Hematopoietic multipotent progenitor cell treated with erythropoietin and hydrocortisone succinate and interleukin-3 and kit ligand, for 8 days (in vitro differentiated cells): ENCODE data around the gene EID2B.
A peak's percentile ranks its signal among the peaks of the same experiment; 100 is the strongest.

Experiments used
- DNase-seq: peaks from one replicate; pipeline ENCODE4 v3.0.0-alpha.2; 2015

The EID2B gene

DNA sequence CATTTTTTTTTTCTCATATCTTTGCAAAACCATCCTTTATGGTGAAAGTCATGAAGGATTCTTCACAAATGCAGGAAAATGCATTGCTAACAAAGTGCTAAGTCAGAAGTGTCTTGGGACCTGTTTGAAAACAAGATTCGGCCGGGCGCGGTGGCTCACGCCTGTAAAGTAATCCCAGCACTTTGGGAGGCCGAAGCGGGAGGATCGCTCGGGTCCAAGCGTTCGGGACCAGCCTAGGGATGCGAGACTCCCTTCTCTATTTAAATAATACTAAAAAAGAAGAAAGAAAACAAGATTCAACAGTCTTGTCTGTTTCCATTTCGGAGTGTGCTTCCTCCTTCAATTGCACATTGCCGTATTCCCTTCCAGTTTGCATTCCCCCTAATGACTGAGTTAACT lies 819 bp downstream of the EID2B start:
- DNase-seq = no peak

DNA sequence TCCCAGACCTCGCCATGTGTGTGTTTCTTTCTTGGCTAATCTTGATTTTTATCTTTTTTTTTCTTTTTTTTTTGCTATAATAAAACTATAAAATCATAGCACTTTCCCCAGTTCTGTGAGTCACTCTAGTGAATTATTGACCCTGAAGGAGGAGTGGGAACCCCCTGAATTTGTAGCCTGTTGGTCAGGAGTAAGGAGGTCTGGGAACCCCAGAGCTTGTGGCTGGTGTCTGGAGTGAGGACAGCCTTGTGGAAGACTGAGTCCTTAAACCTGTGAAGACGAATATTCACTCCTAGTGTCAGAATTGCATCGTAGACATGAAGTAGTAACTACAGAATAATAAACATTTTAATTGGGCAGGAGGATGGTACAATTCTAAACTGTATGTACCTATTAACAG lies 7.4 kb downstream of the EID2B start:
- no peak for DNase-seq

DNA sequence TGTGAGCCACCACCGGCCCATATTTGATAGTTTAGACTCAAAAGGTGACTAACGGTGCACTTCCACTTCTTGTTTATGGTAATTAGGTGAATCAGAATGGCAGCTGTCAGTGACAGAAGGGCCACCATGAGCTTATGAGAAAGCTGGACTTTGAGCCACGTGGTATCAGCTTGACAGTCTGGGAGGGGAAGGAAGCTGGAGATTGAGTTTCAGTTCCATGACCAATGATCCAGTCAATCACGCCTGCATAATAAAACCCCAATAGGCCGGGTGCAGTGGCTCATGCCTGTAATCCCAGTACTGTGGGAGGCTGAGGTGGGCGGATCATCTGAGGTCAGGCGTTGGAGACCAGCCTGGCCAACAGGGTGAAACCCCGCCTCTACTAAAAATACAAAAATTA lies 8.2 kb downstream of the EID2B start:
- no peak for DNase-seq

DNA sequence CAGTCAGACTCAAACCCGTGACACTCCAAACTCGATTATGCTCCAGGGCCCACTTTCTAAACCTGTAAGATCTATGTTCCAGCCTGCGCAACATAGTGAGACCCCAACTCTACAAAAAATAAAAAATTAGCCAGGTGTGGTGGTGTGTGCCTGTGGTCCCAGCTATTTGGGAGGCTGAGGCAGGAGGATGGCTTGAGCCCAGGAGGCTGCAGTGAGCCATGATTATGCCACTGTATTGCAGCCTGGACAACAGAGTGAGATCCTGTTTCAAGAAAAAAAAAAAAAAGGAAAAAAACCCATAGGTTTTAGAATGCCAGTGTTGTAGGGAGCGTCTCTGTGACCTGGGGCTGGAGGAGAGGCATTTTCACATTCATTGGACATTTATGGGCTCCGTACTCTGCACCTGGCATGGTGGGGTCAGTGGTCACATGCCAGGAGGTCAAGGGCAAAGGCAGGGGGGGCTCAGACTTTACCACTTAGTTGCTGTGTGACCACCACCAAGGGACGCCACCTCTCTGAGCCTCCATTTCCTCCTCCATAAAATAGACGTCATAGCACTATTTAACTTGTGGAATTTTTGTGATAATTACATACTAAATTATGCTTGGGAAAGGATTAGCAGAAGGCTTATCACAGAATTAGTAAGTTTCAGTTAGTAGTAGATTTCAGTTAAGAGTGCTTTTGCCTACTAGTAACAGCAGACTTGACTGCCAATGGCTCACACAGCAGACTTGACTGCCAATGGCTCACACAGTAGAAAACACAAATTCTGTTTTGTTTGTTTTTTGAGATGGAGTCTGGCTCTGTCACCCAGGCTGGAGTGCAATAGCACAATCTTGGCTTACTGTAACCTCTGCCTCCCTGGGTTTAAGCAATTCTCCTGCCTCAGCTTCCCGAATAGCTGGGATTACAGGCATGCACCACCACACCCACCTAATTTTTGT lies 11.8 kb downstream of the EID2B start:
- DNase-seq = no peak

DNA sequence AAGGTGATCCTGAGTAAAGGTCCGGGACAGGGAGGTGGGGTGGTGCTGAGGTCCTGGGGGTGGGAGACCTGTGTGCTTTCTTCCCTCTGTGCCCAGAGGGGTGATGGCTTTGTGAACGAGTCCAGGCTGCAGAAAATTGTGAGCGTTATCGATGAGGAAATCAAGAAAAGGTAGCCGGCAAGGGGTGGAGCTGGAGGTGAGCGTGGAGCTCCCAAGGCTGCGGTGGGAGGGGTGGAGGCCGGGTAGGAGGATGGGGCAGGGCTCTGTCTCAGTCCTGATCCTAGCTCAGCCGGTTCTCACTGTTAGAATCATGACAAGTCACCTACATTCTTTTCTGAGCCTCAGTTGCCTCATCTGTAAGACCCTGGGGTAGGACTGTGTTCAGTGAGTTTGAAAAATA lies 13.7 kb downstream of the EID2B start:
- DNase-seq = no peak

DNA sequence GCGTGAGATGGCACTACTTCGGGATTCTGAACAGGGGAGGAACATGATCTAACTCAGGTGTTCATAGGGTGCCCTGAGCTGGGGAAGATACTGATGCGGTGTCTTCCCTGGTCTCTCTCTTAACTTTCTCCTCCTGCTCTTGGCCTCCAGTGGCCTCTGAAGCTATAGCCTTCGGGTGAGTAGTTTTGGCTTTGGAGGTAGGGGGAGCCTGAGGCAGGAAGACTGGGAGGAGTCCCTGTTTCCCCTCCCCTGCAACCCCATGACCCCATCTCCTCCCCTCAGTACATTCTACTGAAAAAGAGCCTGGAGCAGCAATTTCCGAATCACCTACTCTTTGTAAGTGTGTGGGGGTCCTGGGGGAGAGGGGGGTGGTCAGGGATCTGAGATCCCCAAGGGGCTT lies 14.2 kb downstream of the EID2B start:
- no peak for DNase-seq

DNA sequence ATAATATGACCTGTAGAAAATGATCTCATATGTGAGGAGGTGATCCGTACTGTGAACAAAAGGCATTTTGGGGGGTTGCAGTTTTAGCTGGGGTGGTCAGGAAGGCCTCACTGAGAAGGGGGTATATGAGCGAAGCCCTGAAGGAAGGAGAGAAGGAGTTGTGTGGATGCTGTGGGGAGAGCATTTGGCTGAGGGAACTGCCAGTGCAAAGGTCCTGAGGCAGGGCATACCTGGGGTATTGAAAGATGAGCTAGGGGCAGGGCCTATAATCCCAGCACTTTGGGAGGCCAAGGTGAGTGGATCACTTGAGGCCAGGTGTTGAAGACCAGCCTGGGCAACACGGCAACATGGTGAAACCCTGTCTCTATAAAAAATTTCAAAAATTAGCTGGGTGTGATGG lies 15.2 kb downstream of the EID2B start:
- DNase-seq = no peak

DNA sequence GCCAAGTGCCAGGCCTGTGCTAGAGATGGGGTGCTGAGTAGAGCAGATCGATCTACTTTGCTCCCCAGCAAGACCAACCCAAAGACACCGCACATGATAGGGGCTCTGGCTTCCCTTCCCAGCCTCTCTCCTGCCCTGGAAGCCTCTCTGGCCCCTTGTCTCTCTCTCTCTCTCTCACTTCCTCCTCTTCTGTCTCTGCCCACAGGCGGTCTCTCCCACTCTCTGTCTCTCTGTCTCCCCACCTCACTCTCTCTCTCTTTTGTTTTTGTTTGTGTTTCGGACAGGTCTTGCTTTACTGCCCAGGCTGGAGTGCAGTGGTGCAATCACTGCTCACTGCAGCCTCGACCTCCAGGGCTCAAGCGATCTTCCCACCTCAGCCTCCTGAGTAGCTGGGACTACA lies 16.4 kb downstream of the EID2B start:
- no peak for DNase-seq

DNA sequence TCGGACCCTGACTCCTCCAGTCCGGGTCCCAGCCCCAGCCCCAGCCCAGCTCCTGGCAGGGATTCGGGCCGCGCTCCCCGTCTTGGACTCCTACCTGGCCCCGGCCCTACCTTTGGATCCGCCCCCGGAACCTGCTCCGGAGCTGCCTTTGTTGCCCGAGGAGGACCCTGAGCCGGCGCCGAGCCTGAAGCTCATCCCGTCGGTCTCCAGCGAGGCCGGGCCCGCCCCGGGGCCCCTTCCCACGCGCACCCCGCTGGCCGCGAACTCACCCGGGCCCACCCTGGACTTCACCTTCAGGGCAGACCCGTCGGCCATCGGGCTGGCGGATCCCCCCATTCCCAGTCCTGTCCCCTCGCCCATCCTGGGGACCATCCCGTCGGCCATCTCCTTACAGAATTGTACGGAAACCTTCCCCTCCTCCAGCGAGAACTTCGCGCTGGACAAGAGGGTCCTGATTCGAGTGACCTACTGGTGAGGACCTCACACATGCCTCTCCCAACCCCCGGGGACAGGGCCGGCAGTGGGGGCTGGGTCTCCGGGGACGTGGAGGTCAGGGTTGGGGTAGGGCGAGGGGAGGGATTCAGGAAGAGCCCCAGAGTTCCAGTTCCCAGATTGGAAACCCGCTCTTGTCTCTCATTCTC lies 17.0 kb downstream of the EID2B start:
- DNase-seq = no peak

DNA sequence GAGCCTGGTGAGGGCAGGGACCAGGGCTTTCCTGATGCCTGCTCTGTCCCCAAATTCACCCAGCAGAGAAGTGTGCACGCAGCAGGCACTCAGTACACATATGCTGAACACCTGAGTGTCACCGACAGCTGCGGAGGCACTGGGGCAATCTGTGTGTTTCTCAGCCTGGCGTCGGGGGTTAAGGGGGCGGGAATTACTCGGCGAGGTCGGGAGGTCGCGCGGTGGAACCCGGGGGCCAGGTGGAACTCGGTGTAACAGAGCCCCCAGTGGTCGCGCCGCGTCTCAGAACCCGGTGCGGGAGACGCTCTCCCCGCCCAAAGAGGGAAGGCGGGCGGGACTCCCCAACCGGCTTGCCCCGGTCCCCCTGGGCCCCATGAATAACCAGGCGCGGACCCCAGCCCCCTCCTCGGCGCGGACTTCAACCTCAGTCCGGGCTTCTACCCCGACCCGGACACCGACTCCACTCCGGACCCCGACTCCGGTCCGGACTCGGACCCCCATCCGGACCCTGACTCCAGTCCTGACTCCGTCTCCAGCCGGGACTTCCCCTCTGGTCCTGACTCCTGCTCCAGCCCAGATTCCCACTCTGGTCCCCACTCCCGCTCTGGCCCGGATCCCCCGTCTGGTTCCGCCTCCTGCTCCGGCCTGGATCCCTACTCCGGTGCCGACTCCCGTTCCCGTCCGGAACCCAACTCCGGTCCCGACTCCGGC lies 17.7 kb downstream of the EID2B start, which contains the start of gene SELENOV:
SELENOV (plus strand) TSS at position 300 of the 711 bp plus-strand sequence; CDS start at position 374, 74 bp downstream.
- no peak for DNase-seq

DNA sequence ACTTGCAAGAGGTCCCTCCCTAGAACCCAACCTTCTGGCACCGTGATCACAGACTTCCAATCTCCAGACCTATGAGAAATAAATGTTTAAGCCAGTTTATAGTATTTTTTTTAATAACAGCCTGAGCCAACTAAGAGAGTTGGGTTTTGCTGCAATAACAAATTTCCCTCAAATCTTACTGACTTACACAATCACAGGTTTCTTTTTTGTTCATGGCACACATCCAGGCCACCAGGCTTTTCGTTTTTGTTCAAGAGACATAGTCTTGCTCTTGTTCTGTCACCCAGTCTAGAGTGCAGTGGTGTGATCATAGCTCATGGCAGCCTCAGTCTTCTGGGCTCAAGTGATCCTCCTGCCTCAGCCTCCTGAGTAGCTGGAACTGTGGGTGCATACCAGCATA lies 19.7 kb downstream of the EID2B start:
- DNase-seq = no peak

DNA sequence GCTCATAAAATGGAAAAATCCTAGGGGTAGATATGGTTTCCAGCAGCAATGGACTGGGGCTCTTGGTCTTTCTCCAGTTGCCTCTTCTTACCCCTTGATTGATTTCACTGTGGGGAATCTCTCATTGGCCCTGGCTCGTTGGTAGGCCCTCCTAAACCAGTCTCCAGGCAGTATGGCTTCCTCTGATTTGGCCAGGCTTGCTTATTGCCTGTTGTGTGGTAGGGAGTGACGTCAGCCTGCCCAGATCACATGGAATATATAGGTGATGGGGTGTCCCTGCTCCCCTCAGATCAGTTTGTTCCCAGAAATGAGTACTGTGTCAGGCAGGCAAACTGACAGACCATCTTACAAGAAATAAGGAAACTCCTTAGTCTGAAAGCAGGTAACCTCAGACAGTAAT lies 23.4 kb downstream of the EID2B start:
- no peak for DNase-seq

DNA sequence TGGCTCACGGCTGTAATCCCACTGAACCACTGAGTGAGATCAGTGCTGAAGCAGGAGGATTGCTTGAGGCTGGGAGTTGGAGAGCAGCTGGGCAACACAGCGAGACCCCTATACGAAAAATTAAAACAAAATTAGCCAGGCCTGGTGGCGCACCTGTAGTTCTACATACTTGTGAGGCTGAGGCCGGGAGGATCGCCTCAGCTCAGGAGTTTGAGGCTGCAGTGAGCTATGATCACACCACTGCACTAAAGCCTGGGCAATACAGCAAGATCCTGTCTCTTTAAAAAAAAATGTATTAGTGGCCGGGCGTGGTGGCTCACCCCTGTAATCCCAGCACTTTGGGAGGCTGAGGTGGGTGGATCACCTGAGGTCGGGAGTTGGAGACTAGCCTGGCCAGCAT lies 24.0 kb downstream of the EID2B start:
- DNase-seq = no peak

DNA sequence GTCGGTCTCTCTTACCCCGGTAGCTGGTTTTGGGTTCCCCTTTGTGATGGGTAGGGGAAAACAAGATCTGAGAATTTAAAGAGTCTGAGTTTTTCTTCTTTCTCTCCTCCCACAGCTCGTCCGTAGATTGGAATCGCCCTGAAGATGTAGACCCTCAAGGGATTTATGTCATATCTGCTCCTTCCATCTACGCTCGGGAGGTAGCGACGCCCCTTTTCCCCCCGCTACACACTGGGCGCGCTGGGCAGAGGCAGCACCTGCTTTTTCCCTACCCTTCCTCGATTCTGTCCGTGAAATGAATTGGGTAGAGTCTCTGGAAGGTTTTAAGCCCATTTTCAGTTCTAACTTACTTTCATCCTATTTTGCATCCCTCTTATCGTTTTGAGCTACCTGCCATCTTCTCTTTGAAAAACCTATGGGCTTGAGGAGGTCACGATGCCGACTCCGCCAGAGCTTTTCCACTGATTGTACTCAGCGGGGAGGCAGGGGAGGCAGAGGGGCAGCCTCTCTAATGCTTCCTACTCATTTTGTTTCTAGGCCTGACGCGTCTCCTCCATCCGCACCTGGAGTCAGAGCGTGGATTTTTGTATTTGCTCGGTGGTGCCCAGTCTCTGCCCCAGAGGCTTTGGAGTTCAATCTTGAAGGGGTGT lies 24.8 kb downstream of the EID2B start:
- DNase-seq = no peak

DNA sequence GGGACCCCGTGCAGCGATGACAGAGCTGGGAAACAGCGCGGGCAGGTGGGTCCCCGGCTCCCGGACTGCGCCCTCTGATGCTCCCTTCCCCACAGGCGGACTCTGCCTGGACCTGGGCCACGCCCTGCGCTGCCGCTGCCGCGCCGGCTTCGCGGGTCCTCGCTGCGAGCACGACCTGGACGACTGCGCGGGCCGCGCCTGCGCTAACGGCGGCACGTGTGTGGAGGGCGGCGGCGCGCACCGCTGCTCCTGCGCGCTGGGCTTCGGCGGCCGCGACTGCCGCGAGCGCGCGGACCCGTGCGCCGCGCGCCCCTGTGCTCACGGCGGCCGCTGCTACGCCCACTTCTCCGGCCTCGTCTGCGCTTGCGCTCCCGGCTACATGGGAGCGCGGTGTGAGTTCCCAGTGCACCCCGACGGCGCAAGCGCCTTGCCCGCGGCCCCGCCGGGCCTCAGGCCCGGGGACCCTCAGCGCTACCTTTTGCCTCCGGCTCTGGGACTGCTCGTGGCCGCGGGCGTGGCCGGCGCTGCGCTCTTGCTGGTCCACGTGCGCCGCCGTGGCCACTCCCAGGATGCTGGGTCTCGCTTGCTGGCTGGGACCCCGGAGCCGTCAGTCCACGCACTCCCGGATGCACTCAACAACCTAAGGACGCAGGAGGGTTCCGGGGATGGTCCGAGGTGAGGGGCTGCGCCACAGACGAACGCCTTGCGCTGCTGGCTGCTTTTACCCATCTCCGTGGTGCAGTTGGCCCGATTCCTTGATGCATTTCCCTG lies 25.5 kb downstream of the EID2B start:
- DNase-seq = peak; percentile 58

DNA sequence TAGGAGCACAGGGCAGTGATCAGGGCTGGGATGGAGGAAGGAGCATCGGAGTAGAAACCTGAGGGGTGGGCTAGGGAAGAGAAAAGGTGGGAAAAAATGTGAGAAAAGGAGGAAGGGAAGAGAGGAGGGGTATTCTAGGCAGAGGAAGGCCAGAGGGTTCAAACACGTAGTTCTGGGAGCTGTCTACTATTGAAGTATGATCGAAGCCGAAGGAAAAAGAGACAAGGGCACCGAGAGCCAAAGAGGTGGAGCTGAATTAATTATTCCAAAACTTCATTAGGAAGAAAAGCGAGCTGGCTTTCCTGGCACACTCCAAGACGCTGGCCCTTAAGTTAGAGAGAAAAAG lies 26.1 kb downstream of the EID2B start:
- no peak for DNase-seq

DNA sequence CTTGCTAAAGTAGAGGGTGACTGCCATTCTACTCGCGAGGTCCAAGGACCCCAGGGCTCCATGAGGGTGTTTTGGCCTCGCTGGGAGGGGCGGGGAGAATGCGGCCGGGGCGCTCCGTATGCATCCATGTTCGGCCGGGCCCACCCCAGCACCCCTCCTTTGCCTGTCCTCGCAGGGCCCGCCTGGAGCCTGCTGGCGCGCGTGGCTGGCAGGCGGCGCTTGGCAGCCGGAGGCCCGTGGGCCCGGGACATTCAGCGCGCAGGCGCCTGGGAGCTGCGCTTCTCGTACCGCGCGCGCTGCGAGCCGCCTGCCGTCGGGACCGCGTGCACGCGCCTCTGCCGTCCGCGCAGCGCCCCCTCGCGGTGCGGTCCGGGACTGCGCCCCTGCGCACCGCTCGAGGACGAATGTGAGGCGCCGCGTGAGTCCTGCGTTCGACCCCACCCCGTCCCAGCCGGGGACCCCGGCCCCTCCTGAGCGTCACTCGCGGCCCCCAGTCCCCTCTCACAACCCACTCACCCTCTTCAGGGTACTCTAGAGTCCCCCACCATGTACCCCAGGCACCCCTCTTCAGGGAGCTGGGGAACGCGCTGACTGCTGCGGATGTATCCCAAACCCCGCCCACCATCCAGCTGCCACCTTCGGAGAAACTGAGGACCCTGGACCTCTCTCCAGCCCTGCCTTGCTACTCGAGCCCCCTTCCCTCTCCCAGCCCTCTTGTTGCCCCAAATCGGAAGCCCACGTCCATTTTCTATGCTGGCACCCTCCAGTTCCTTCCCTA lies 29.8 kb downstream of the EID2B start:
- DNase-seq = peak; percentile 77

DNA sequence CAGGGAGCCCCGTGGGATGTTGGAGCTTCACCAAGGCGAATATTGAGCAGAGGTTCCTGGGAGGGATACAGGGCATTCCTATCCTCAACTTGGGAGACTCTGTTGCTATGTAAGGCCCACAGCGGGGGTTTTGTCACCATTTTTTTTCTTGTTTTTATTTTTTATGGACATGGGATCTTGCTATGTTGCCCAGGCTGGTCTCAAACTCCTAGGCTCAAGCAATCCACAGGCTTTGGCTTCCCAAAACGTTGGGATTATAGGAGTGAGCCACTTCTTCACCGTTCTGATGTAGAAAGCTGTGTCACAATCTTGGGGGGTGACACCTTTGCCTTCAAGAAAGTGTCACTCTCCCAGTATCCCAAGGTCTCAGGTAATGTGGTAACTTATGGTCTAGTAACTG lies 31.3 kb downstream of the EID2B start:
- no peak for DNase-seq

DNA sequence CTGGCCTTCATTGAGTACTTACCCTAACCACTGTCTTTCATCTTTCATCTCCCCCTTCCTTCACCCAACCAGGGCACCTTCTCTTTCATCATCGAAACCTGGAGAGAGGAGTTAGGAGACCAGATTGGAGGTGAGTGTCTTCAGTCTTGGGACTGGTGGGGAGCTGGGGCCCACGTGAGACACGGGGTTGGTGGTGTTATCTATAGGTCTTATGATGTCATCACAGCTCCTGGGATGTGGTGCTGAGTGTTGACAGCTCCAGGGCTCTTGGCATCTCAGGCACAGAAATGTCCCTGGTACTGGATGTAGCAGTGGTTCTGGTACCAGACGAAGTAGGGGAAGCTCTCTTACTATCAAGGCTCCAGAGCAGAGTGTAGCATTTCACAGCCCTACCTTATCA lies 32.1 kb downstream of the EID2B start:
- DNase-seq = no peak

DNA sequence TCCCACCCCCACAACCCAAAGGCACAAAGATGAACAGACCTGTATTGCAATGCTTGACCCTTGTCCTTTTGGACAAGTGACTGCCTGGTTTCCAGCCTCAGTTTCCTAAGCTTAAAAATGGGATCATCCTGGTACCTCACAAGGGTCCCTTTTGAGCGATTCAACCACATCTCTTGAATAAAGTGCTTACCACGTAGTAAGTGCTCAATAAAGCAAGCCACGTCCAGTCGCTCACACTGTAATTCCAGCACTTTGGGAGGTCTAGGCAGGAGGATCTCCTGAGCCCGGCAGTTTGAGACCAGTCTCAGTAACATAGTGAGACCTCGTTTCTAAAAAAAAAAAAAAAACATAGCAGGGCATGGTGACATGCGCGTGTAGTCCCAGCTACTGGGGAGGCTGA lies 32.7 kb downstream of the EID2B start:
- DNase-seq = no peak

DNA sequence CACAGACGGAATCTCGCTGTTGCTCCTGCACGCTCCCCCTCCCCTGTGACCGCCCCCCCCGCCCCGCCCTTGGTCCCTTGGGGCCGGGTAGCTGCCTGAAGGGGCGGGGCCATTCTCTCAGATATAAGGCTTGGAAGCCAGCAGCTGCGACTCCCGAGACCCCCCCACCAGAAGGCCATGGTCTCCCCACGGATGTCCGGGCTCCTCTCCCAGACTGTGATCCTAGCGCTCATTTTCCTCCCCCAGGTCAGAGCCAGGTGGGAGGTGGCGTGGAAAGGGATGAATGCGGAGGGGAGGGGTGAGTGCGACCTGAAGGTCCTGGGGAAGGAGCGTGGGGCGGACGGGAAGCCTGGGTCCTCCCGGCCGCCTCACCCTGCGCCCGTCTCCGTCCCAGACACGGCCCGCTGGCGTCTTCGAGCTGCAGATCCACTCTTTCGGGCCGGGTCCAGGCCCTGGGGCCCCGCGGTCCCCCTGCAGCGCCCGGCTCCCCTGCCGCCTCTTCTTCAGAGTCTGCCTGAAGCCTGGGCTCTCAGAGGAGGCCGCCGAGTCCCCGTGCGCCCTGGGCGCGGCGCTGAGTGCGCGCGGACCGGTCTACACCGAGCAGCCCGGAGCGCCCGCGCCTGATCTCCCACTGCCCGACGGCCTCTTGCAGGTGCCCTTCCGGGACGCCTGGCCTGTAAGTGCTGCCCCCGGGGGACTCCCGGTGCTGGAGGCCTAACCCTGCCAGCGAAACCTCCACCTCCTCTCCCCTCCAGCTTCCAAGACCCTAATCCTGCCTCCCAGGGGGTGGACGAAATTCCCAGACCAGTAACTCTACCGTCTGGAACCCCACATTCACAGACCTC lies 33.6 kb downstream of the EID2B start, which contains the start of gene DLL3:
DLL3 (plus strand) TSS at position 150 of the 845 bp plus-strand sequence; CDS start at position 178, 28 bp downstream.
- no peak for DNase-seq
